Stimulated activated naive CD8-positive, alpha-beta T cell treated with anti-CD3 and anti-CD28 coated beads, Interleukin-15, Interleukin-2, amounts not matched to agents 100 ng/mL and 50 ng/mL, for 24 hours (primary cell): ENCODE data around the gene TANK.
A peak's percentile ranks its signal among the peaks of the same experiment; 100 is the strongest.
"Not testable (repeated sequence)": the region's sequence is repeated elsewhere in the genome, so short reads cannot be mapped to it uniquely, and the experiment has no call there.

Experiments used
- H3K27ac Mint-ChIP-seq: one replicate; pipeline ENCODE4 v1.8.0; 2021; ENCODE audit warnings: mild to moderate bottlenecking, mixed read lengths
- H3K27me3 Mint-ChIP-seq: one replicate; pipeline ENCODE4 v1.8.0; 2021; ENCODE audit warnings: mixed read lengths
- H3K36me3 Mint-ChIP-seq: one replicate; pipeline ENCODE4 v1.8.0; 2021; ENCODE audit warnings: low read depth, mixed read lengths
- H3K4me1 Mint-ChIP-seq: one replicate; pipeline ENCODE4 v1.8.0; 2021; ENCODE audit warnings: low read depth, mixed read lengths
- H3K4me3 Mint-ChIP-seq: one replicate; pipeline ENCODE4 v1.8.0; 2021; ENCODE audit warnings: mild to moderate bottlenecking, mixed read lengths
- H3K9me3 Mint-ChIP-seq: one replicate; pipeline ENCODE4 v1.8.0; 2021; ENCODE audit warnings: mixed read lengths

Gene TANK

DNA sequence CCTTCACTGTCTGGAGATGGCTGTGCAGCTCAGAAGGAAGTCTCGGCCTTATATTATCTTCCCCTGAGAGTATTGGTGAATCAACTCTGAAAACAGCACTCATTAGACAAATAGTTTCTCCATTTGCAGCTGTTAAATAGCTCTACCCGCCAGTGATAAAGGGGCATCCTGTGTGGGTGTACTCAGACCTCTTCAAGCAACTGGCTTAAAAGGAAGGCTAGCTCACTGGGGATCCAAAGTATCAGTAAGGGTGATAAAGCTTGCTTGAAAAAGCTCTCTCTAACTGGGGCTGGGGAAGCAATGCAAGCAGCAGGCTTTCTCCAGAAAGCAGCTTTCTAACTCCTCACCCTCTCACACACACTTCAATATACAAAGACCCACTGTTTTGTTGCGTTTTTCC lies 83.1 kb downstream of the TANK start:
- Mint-ChIP-seq H3K4me3 (peak overlapping the region; percentile 92), H3K36me3 (peaks cover 8% of the 10 kb centered on the region), H3K9me3 (no peaks in the 10 kb centered on the region), H3K27me3 (no peaks in the 10 kb centered on the region), H3K4me1 (peaks cover 56% of the 10 kb centered on the region), H3K27ac (peak overlapping the region; percentile 98)

GRCh38 chr2:161243905-161244304 lies 83.7 kb downstream of the TANK start:
- peak overlapping the region; percentile 98 for H3K27ac Mint-ChIP-seq
- peak overlapping the region; percentile 92 for H3K4me3 Mint-ChIP-seq
- H3K4me1 Mint-ChIP-seq = peaks cover 53% of the 10 kb centered on the region
- no peaks in the 10 kb centered on the region for H3K9me3 Mint-ChIP-seq
- H3K36me3 Mint-ChIP-seq = peaks cover 8% of the 10 kb centered on the region
- no peaks in the 10 kb centered on the region for H3K27me3 Mint-ChIP-seq

GRCh38 chr2:161244387-161245260 lies 84.4 kb downstream of the TANK start:
- Mint-ChIP-seq H3K4me1 (peaks cover 53% of the 10 kb centered on the region), H3K27ac (peak overlapping the region; percentile 98), H3K4me3 (peak overlapping the region; percentile 92)
- not testable (repeated sequence) for H3K36me3 Mint-ChIP-seq, H3K27me3 Mint-ChIP-seq, H3K9me3 Mint-ChIP-seq

GRCh38 chr2:161245261-161245553 lies 85.0 kb downstream of the TANK start:
- no peaks in the 10 kb centered on the region for H3K9me3 Mint-ChIP-seq
- H3K27ac Mint-ChIP-seq = peak overlapping the region; percentile 94

DNA sequence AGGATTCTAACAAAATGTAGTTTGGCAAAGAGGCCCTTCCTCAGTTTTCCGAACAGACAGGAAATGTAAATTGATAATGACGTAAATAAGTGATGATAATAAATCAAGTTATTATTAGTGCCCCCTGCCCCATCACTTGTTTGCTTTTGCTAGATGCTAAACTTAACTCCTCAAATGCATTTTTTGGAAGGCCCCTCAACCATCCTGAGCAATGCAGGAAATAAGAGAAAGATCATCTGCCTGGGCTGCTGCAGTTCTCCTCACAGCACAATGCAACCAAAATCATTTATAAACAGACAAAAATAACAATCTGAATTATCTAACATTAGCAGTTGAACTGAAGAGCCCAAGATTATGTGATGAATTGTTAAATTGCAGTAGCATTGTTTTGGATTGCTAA lies 85.4 kb downstream of the TANK start:
- H3K4me3 Mint-ChIP-seq = peak overlapping the region; percentile 91
- H3K36me3 Mint-ChIP-seq = peaks cover 8% of the 10 kb centered on the region
- H3K27ac Mint-ChIP-seq = peak overlapping the region; percentile 94
- H3K4me1 Mint-ChIP-seq = peaks cover 50% of the 10 kb centered on the region
- H3K27me3 Mint-ChIP-seq = no peaks in the 10 kb centered on the region
- H3K9me3 Mint-ChIP-seq = no peaks in the 10 kb centered on the region

More at GRCh38 chr2:161245261-161245553, 85.0 kb downstream of the TANK start:
- no peaks in the 10 kb centered on the region for H3K27me3 Mint-ChIP-seq
- peaks cover 8% of the 10 kb centered on the region for H3K36me3 Mint-ChIP-seq
- peaks cover 48% of the 10 kb centered on the region for H3K4me1 Mint-ChIP-seq
- H3K4me3 Mint-ChIP-seq = peak overlapping the region; percentile 91

DNA sequence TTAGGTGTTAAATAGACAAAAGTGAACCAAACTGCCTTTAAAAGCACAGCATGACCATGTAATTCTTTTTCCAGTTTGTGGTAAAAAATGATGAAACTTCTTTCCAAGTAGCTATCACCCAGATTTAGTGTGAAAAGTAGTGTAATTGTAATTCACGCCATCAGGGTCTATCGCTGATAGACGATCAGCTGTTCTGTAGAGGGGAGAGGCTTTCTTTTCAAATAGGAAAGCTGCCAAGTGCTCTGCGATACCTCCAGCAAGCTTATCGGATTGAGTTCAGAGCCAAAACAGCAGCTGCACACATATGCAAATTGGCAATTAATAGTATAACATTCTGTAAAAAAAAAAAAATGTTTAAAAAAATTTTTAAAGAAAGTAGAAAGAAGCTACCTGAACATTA lies 86.1 kb downstream of the TANK start:
- Mint-ChIP-seq H3K4me3 (peak overlapping the region; percentile 91), H3K27ac (peak overlapping the region; percentile 94), H3K9me3 (no peaks in the 10 kb centered on the region), H3K27me3 (no peaks in the 10 kb centered on the region), H3K4me1 (peaks cover 54% of the 10 kb centered on the region), H3K36me3 (peaks cover 8% of the 10 kb centered on the region)

DNA sequence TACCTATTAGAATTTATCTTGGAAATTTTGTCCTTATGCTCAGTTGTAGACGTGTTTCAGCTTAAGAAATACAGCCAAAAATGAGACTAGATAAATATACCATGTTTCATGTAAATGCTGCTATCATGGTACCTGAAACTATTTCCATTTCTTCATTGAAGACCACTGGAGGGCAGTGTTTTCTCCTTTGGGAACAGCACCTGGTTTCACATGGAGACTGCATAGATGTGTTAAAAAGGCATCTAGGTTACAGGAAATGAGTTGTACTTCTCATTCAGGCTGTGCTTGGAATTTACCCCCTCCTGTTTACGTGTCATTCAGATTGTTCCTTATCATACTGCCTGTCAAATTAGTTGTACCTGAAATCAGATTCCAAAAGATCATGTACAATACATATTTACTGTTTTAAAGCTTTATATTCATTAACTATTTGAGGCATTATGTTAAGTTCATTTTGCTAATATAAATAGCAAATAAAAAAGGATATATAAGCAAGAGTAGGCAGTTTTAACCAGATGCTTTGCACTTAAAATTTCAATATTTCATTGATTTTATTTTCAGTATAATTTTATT lies 90.7 kb downstream of the TANK start:
- Mint-ChIP-seq H3K36me3 (peaks cover 4% of the 10 kb centered on the region), H3K27me3 (no peaks in the 10 kb centered on the region), H3K9me3 (no peaks in the 10 kb centered on the region), H3K4me1 (peaks cover 21% of the 10 kb centered on the region), H3K4me3 (no peak overlapping the region), H3K27ac (no peak overlapping the region)

GRCh38 chr2:161257123-161257952 lies 97.1 kb downstream of the TANK start:
- H3K4me3 Mint-ChIP-seq = no peak overlapping the region
- H3K27ac Mint-ChIP-seq = no peak overlapping the region
- no peaks in the 10 kb centered on the region for H3K4me1 Mint-ChIP-seq
- no peaks in the 10 kb centered on the region for H3K9me3 Mint-ChIP-seq
- no peaks in the 10 kb centered on the region for H3K27me3 Mint-ChIP-seq
- no peaks in the 10 kb centered on the region for H3K36me3 Mint-ChIP-seq

DNA sequence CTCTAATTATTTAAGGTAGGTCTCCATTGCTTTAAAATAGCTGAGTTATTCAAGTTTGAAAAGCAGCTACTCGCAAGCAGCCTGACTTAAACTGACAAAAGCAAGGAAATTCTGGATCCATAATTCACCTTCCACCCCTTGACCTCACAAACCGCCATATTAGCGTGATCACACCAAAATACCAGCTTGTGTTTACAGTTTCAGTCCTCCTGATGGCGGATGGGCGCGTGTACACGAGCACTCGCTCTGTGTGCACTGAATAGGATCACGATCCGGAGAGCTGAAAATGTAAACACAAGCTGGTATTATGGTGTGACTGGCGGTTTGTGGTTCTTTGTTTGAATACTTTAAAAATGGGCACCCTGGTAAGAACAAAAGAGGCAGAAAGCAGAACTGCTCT lies 105.6 kb downstream of the TANK start:
- no peaks in the 10 kb centered on the region for H3K4me1 Mint-ChIP-seq

DNA sequence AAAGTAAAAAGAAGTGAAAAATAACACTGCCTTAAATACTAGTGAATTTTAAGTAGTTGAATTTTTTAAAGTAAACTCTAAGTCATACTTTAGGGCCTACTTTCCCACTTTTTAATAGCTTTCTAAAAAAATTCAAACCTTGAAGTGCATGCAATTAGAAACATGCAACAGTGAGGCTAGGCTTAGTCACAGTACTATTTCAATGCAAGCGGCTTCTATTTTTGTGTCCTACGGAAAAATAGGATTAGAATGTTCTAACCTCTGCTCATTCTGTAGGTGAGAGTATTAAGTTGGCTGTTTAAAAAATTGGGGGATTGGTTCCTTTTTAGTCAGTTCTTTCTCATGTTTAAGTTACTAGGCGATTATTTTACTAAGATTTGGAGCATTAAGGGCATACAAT lies 108.9 kb downstream of the TANK start:
- Mint-ChIP-seq H3K4me3 (no peak overlapping the region), H3K36me3 (no peaks in the 10 kb centered on the region), H3K9me3 (no peaks in the 10 kb centered on the region), H3K4me1 (no peaks in the 10 kb centered on the region), H3K27ac (no peak overlapping the region), H3K27me3 (peaks cover 18% of the 10 kb centered on the region)

More for the DNA sequence above, 105.6 kb downstream of the TANK start:
- H3K4me3 Mint-ChIP-seq = no peak overlapping the region
- H3K27me3 Mint-ChIP-seq = peaks cover 13% of the 10 kb centered on the region
- no peak overlapping the region for H3K27ac Mint-ChIP-seq
- H3K36me3 Mint-ChIP-seq = no peaks in the 10 kb centered on the region
- no peaks in the 10 kb centered on the region for H3K9me3 Mint-ChIP-seq

GRCh38 chr2:161273038-161273760 lies 113.0 kb downstream of the TANK start:
- H3K9me3 Mint-ChIP-seq = no peaks in the 10 kb centered on the region
- no peaks in the 10 kb centered on the region for H3K36me3 Mint-ChIP-seq
- H3K27me3 Mint-ChIP-seq = peaks cover 15% of the 10 kb centered on the region
- H3K27ac Mint-ChIP-seq = no peak overlapping the region
- H3K4me1 Mint-ChIP-seq = no peaks in the 10 kb centered on the region
- no peak overlapping the region for H3K4me3 Mint-ChIP-seq

GRCh38 chr2:161278564-161279229 lies 118.5 kb downstream of the TANK start:
- H3K9me3 Mint-ChIP-seq, H3K4me1 Mint-ChIP-seq, H3K27me3 Mint-ChIP-seq: not testable (repeated sequence)

DNA sequence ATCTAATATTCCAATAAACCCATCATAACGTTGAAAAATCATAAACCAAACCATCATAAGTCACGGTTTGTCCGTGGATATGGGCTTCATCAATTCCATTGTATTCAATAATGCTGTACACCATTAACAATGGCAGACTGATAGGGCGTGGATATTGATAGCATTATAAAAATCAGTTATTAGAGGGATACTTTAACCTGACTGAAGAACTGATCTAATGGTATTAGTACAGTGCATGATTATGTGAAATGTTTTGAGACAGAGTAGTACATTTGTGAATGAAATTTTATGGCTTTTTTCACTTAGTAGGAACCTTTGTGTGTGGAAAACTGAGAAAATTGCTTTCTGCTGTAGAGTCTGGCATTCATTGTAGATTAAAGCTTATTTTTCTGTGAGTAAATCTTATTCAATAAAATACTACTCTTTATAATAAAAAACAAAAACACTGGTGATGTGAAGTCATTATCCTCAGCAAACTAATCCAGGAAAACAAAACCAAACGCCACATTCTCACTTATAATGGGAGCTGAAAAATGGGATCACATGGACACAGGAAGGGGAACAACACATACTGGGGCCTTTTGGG lies 119.1 kb downstream of the TANK start:
- H3K27me3 Mint-ChIP-seq = peaks cover 11% of the 10 kb centered on the region
- not testable (repeated sequence) for H3K4me3 Mint-ChIP-seq, H3K9me3 Mint-ChIP-seq, H3K4me1 Mint-ChIP-seq, H3K27ac Mint-ChIP-seq, H3K36me3 Mint-ChIP-seq

More at GRCh38 chr2:161278564-161279229, 118.5 kb downstream of the TANK start:
- not testable (repeated sequence) for H3K36me3 Mint-ChIP-seq, H3K27ac Mint-ChIP-seq, H3K4me3 Mint-ChIP-seq

GRCh38 chr2:161280906-161281323 lies 120.7 kb downstream of the TANK start:
- H3K4me3 Mint-ChIP-seq, H3K9me3 Mint-ChIP-seq, H3K27ac Mint-ChIP-seq, H3K4me1 Mint-ChIP-seq, H3K36me3 Mint-ChIP-seq: not testable (repeated sequence)
- H3K27me3 Mint-ChIP-seq = peaks cover 12% of the 10 kb centered on the region
